IPS DF 4.7 (cell line): ENCODE results near the gene DYNLT4.
A peak's percentile ranks its signal among the peaks of the same experiment; 100 is the strongest.
"Not testable (repeated sequence)": the region's sequence is repeated elsewhere in the genome, so short reads cannot be mapped to it uniquely, and the experiment has no call there.

Experiments used
- DNase-seq: peaks from one replicate; pipeline ENCODE4 v3.0.0-alpha.2; 2013; ENCODE audit warnings: low spot score; ENCODE audit errors: extremely low read depth

DYNLT4 gene

GRCh38 chr1:44788120-44788860 lies 18.9 kb downstream of the DYNLT4 start, which contains the start of gene BEST4:
Gene BEST4 (minus strand): TSS chr1:44788170. CDS start chr1:44787705, 465 bp downstream.
- no peak for DNase-seq

GRCh38 chr1:44787506-44787905 lies 19.6 kb downstream of the DYNLT4 start:
- no peak for DNase-seq

- no peak for DNase-seq
Observed at GRCh38 chr1:44786841-44787426, 20.2 kb downstream of the DYNLT4 start.

- peak; percentile 75 for DNase-seq
Observed at GRCh38 chr1:44786138-44786840, 20.9 kb downstream of the DYNLT4 start.

GRCh38 chr1:44785501-44786137 lies 21.5 kb downstream of the DYNLT4 start:
- no peak for DNase-seq

- DNase-seq = no peak
Observed at GRCh38 chr1:44785029-44785380, 22.1 kb downstream of the DYNLT4 start.

GRCh38 chr1:44784094-44785028 lies 22.8 kb downstream of the DYNLT4 start:
- no peak for DNase-seq

- DNase-seq = no peak
Observed at GRCh38 chr1:44783697-44784093, 23.5 kb downstream of the DYNLT4 start.

- no peak for DNase-seq
Observed at GRCh38 chr1:44780583-44781121, 26.5 kb downstream of the DYNLT4 start.

- no peak for DNase-seq
Observed at GRCh38 chr1:44778705-44779576, 28.2 kb downstream of the DYNLT4 start.

- no peak for DNase-seq
Observed at GRCh38 chr1:44777969-44778635, 29.0 kb downstream of the DYNLT4 start.

- no peak for DNase-seq
Observed at GRCh38 chr1:44777547-44777946, 29.6 kb downstream of the DYNLT4 start.

GRCh38 chr1:44776730-44777068 lies 30.5 kb downstream of the DYNLT4 start:
- no peak for DNase-seq

- no peak for DNase-seq
Observed at GRCh38 chr1:44775930-44776729, 31.0 kb downstream of the DYNLT4 start.

GRCh38 chr1:44775078-44775929 lies 31.8 kb downstream of the DYNLT4 start, which contains the start of gene RPS8:
Gene RPS8 (plus strand): TSS chr1:44775540. CDS start chr1:44775597, 57 bp downstream.
- peak; percentile 78 for DNase-seq

GRCh38 chr1:44766421-44766820 lies 40.7 kb downstream of the DYNLT4 start:
- not testable (repeated sequence) for DNase-seq

GRCh38 chr1:44760876-44761275 lies 46.3 kb downstream of the DYNLT4 start:
- no peak for DNase-seq
